ENCODE data around the gene RALGAPA2.
A peak's percentile ranks its signal among the peaks of the same experiment; 100 is the strongest.

RALGAPA2 gene

GRCh38 chr20:20368418-20369249, 343.8 kb downstream of the RALGAPA2 start:
- peak overlapping the region; percentile 45 for H3K4me3 ChIP-seq (ENCODE audit: insufficient read length, low read depth)
- peak overlapping the region; percentile 67 for H3K9ac ChIP-seq (ENCODE audit: insufficient read length, low read depth)
- H3K27me3 ChIP-seq (ENCODE audit: insufficient read depth, insufficient read length) = peaks cover 66% of the 10 kb centered on the region
- peaks cover 6% of the 10 kb centered on the region for H3K4me1 ChIP-seq (ENCODE audit: insufficient read depth, insufficient read length)
- TF ChIP-seq YY1 (IDR thresholded peaks at IDR 0.05; ENCODE audit: insufficient read depth, insufficient read length) (no peak), SUZ12 (IDR thresholded peaks at IDR 0.05; ENCODE audit: extremely low read depth, insufficient read depth, insufficient read length) (peak; percentile 7), ZNF274 (IDR thresholded peaks at IDR 0.05; ENCODE audit: low read depth, low read length) (no peak)
- no peak for DNase-seq (ENCODE audit: low read depth, low spot score)
- no peaks in the 10 kb centered on the region for H3K36me3 ChIP-seq (ENCODE audit: insufficient read depth, insufficient read length, low read length)
- no peaks in the 10 kb centered on the region for H3K9me3 ChIP-seq (ENCODE audit: insufficient read depth, low read length)

GRCh38 chr20:20367575-20368417, 344.6 kb downstream of the RALGAPA2 start, which contains the start of gene INSM1:
Gene INSM1, plus strand, starts transcription at chr20:20368104. Its CDS starts 164 bp downstream, at chr20:20368268.
- no peaks in the 10 kb centered on the region for H3K4me1 ChIP-seq (ENCODE audit: insufficient read depth, insufficient read length)
- TF ChIP-seq SUZ12 (IDR thresholded peaks at IDR 0.05; ENCODE audit: extremely low read depth, insufficient read depth, insufficient read length) (no peak), YY1 (IDR thresholded peaks at IDR 0.05; ENCODE audit: insufficient read depth, insufficient read length) (no peak), ZNF274 (IDR thresholded peaks at IDR 0.05; ENCODE audit: low read depth, low read length) (no peak)
- H3K4me3 ChIP-seq (ENCODE audit: insufficient read length, low read depth) = peak within 1 kb of the TSS; percentile 46
- H3K9ac ChIP-seq (ENCODE audit: insufficient read length, low read depth) = peak within 1 kb of the TSS; percentile 67
- no peaks in the 10 kb centered on the region for H3K36me3 ChIP-seq (ENCODE audit: insufficient read depth, insufficient read length, low read length)
- DNase-seq (ENCODE audit: low read depth, low spot score) = no peak
- H3K27me3 ChIP-seq (ENCODE audit: insufficient read depth, insufficient read length) = peaks cover 73% of the 10 kb centered on the region
- H3K9me3 ChIP-seq (ENCODE audit: insufficient read depth, low read length) = no peaks in the 10 kb centered on the region

GRCh38 chr20:20366876-20367574, 345.4 kb downstream of the RALGAPA2 start:
- peak overlapping the region; percentile 21 for H3K4me3 ChIP-seq (ENCODE audit: insufficient read length, low read depth)
- no peak overlapping the region for H3K9ac ChIP-seq (ENCODE audit: insufficient read length, low read depth)
- TF ChIP-seq YY1 (IDR thresholded peaks at IDR 0.05; ENCODE audit: insufficient read depth, insufficient read length) (no peak), ZNF274 (IDR thresholded peaks at IDR 0.05; ENCODE audit: low read depth, low read length) (no peak), SUZ12 (IDR thresholded peaks at IDR 0.05; ENCODE audit: extremely low read depth, insufficient read depth, insufficient read length) (peak; percentile 53)
- no peaks in the 10 kb centered on the region for H3K36me3 ChIP-seq (ENCODE audit: insufficient read depth, insufficient read length, low read length)
- H3K4me1 ChIP-seq (ENCODE audit: insufficient read depth, insufficient read length) = no peaks in the 10 kb centered on the region
- peaks cover 79% of the 10 kb centered on the region for H3K27me3 ChIP-seq (ENCODE audit: insufficient read depth, insufficient read length)
- no peak for DNase-seq (ENCODE audit: low read depth, low spot score)
- no peaks in the 10 kb centered on the region for H3K9me3 ChIP-seq (ENCODE audit: insufficient read depth, low read length)

- DNase-seq (ENCODE audit: low read depth, low spot score) = no peak
- TF ChIP-seq YY1 (IDR thresholded peaks at IDR 0.05; ENCODE audit: insufficient read depth, insufficient read length) (no peak), ZNF274 (IDR thresholded peaks at IDR 0.05; ENCODE audit: low read depth, low read length) (no peak), SUZ12 (IDR thresholded peaks at IDR 0.05; ENCODE audit: extremely low read depth, insufficient read depth, insufficient read length) (no peak)
- Histone ChIP-seq H3K9me3 (ENCODE audit: insufficient read depth, low read length) (no peaks in the 10 kb centered on the region), H3K4me1 (ENCODE audit: insufficient read depth, insufficient read length) (no peaks in the 10 kb centered on the region), H3K36me3 (ENCODE audit: insufficient read depth, insufficient read length, low read length) (no peaks in the 10 kb centered on the region), H3K9ac (ENCODE audit: insufficient read length, low read depth) (no peak overlapping the region), H3K27me3 (ENCODE audit: insufficient read depth, insufficient read length) (peaks cover 84% of the 10 kb centered on the region), H3K4me3 (ENCODE audit: insufficient read length, low read depth) (peak overlapping the region; percentile 21)
Measured at GRCh38 chr20:20366551-20366875, 345.9 kb downstream of the RALGAPA2 start.

GRCh38 chr20:20365480-20366161, 346.8 kb downstream of the RALGAPA2 start:
- TF ChIP-seq YY1 (IDR thresholded peaks at IDR 0.05; ENCODE audit: insufficient read depth, insufficient read length) = no peak
- TF ChIP-seq ZNF274 (IDR thresholded peaks at IDR 0.05; ENCODE audit: low read depth, low read length) = no peak
- no peak for TF ChIP-seq SUZ12 (IDR thresholded peaks at IDR 0.05; ENCODE audit: extremely low read depth, insufficient read depth, insufficient read length)
- H3K9me3 ChIP-seq (ENCODE audit: insufficient read depth, low read length) = no peaks in the 10 kb centered on the region
- H3K4me1 ChIP-seq (ENCODE audit: insufficient read depth, insufficient read length) = no peaks in the 10 kb centered on the region
- no peaks in the 10 kb centered on the region for H3K36me3 ChIP-seq (ENCODE audit: insufficient read depth, insufficient read length, low read length)
- no peak for DNase-seq (ENCODE audit: low read depth, low spot score)
- no peak overlapping the region for H3K4me3 ChIP-seq (ENCODE audit: insufficient read length, low read depth)
- H3K9ac ChIP-seq (ENCODE audit: insufficient read length, low read depth) = no peak overlapping the region
- H3K27me3 ChIP-seq (ENCODE audit: insufficient read depth, insufficient read length) = peaks cover 86% of the 10 kb centered on the region

- no peak for DNase-seq (ENCODE audit: low read depth, low spot score)
- Histone ChIP-seq H3K27me3 (ENCODE audit: insufficient read depth, insufficient read length) (peaks cover 85% of the 10 kb centered on the region), H3K9me3 (ENCODE audit: insufficient read depth, low read length) (no peaks in the 10 kb centered on the region), H3K4me1 (ENCODE audit: insufficient read depth, insufficient read length) (no peaks in the 10 kb centered on the region), H3K36me3 (ENCODE audit: insufficient read depth, insufficient read length, low read length) (no peaks in the 10 kb centered on the region), H3K9ac (ENCODE audit: insufficient read length, low read depth) (peak overlapping the region; percentile 21), H3K4me3 (ENCODE audit: insufficient read length, low read depth) (peak overlapping the region; percentile 4)
- TF ChIP-seq SUZ12 (IDR thresholded peaks at IDR 0.05; ENCODE audit: extremely low read depth, insufficient read depth, insufficient read length) (peak; percentile 91), YY1 (IDR thresholded peaks at IDR 0.05; ENCODE audit: insufficient read depth, insufficient read length) (no peak), ZNF274 (IDR thresholded peaks at IDR 0.05; ENCODE audit: low read depth, low read length) (no peak)
Measured at GRCh38 chr20:20364593-20365479, 347.6 kb downstream of the RALGAPA2 start.

Data from NT2/D1 (cell line).